Liver (tissue), 3 donors: ENCODE measurements around the gene PLN.

Experiments used
- CTCF ChIP-seq: fragments of 150-350 bp; IDR thresholded peaks from 2 replicates; pipeline ENCODE4 v1.5.1; 2017; ENCODE audit warnings: improper control_type of control experiment, low read depth, low read length; ENCODE audit not compliant: missing input control
- FOXA1 ChIP-seq: IDR thresholded peaks from 2 replicates; pipeline ENCODE4 v1.6.1; 2016; ENCODE audit warnings: antibody characterized with exemption
- GABPA ChIP-seq, 2 donors: IDR thresholded peaks in 1 of 2; conservative IDR thresholded peaks in 1 of 2; 2 replicates each; pipeline ENCODE4 v1.6.1; 2016; ENCODE audit warnings: antibody characterized with exemption in 2 of 2, mild to moderate bottlenecking in 1 of 2, moderate library complexity in 1 of 2
- HNF4A ChIP-seq, 2 donors: conservative IDR thresholded peaks; 2 replicates each; pipeline ENCODE4 v1.6.1; 2016; ENCODE audit warnings: antibody characterized with exemption in 2 of 2, mild to moderate bottlenecking in 2 of 2
- MAX ChIP-seq: IDR thresholded peaks from 2 replicates; pipeline ENCODE4 v1.6.1; 2016; ENCODE audit warnings: antibody characterized with exemption
- NR2F2 ChIP-seq: IDR thresholded peaks from 2 replicates; pipeline ENCODE4 v1.6.1; 2016; ENCODE audit warnings: antibody characterized with exemption
- RAD21 ChIP-seq, 2 donors: IDR thresholded peaks; 2 replicates each; pipeline ENCODE4 v1.6.1; 2016; ENCODE audit warnings: antibody characterized with exemption in 2 of 2, mild to moderate bottlenecking in 2 of 2
- REST ChIP-seq: IDR thresholded peaks from 2 replicates; pipeline ENCODE4 v1.6.1; 2016; ENCODE audit warnings: antibody characterized with exemption, mild to moderate bottlenecking
- SP1 ChIP-seq: IDR thresholded peaks from 2 replicates; pipeline ENCODE4 v1.6.1; 2018; ENCODE audit warnings: antibody characterized with exemption, mild to moderate bottlenecking
- TAF1 ChIP-seq: conservative IDR thresholded peaks from 2 replicates; pipeline ENCODE4 v1.6.1; 2016; ENCODE audit warnings: antibody characterized with exemption, mild to moderate bottlenecking
- ZBTB33 ChIP-seq: IDR thresholded peaks from 2 replicates; pipeline ENCODE4 v1.6.1; 2016; ENCODE audit warnings: antibody characterized with exemption
- donor health status: healthy.
- donor health status: healthy.

- TF ChIP-seq CTCF, result peak; percentile 58
- no peak for TF ChIP-seq GABPA (IDR thresholded peaks at IDR 0.05 in 1 of 2, conservative IDR thresholded peaks at IDR 0.05 in 1 of 2)
- TF ChIP-seq MAX, result no peak
- TF ChIP-seq TAF1, result no peak
- peak; percentile 88 for TF ChIP-seq RAD21 (IDR thresholded peaks at IDR 0.05)
- no peak for TF ChIP-seq REST
- no peak for TF ChIP-seq ZBTB33
- TF ChIP-seq NR2F2, result no peak
- no peak for TF ChIP-seq FOXA1
- no peak for TF ChIP-seq HNF4A (conservative IDR thresholded peaks at IDR 0.05)
- TF ChIP-seq SP1, result no peak
Measured at GRCh38 chr6:118551063-118552053, 3.3 kb downstream of the PLN start.
